ENCODE results near the gene TRAF3IP1. TPM values are rescaled to one million over a fixed set of nuclear protein-coding genes. Genes with fewer than 3 reads are reported as not detected.

TRAF3IP1 gene
- total RNA-seq, 1 experiment from 2014 or later = 18.6 TPM

GRCh38 chr2:238426568-238427434, 106.5 kb downstream of the TRAF3IP1 start, which contains the start of gene ASB1:
Gene ASB1 (plus strand): TSS chr2:238426927. CDS start chr2:238427071, 144 bp downstream.
- CTCF ChIA-PET = interaction anchor here (1.7 to 2.4 kb wide), 2 partner anchors 12 to 47 kb away, joined by 7 to 8 read pairs; no protein-coding TSS in a partner anchor
- Mint-ChIP-seq H3K36me3 (ENCODE audit: insufficient read depth, unreplicated experiment) (peaks cover 60% of the 10 kb centered on the region), H3K4me1 (ENCODE audit: low read depth, unreplicated experiment) (peaks cover 38% of the 10 kb centered on the region), H3K9me3 (ENCODE audit: low read depth, unreplicated experiment) (no peaks in the 10 kb centered on the region), H3K27me3 (ENCODE audit: unreplicated experiment) (no peaks in the 10 kb centered on the region), H3K27ac (ENCODE audit: unreplicated experiment) (peak within 1 kb of the TSS; percentile 91), H3K4me3 (ENCODE audit: low read depth, unreplicated experiment) (peak within 1 kb of the TSS; percentile 78)
- peak; percentile 89 for DNase-seq
- no TSS peak for BruUV-seq (replicated peaks)
- no peak for TF ChIP-seq CTCF (IDR thresholded peaks at IDR 0.05; ENCODE audit: unreplicated experiment)
- intact Hi-C loops (cut with micrococcal nuclease; ENCODE audit: unreplicated experiment) = loop anchor here (1.0 kb wide), 1 partner anchor 12 kb away; no protein-coding TSS in a partner anchor

- Mint-ChIP-seq H3K36me3 (ENCODE audit: insufficient read depth, unreplicated experiment) (peaks cover 67% of the 10 kb centered on the region), H3K9me3 (ENCODE audit: low read depth, unreplicated experiment) (no peaks in the 10 kb centered on the region), H3K4me3 (ENCODE audit: low read depth, unreplicated experiment) (peak overlapping the region; percentile 78), H3K27ac (ENCODE audit: unreplicated experiment) (peak overlapping the region; percentile 91), H3K27me3 (ENCODE audit: unreplicated experiment) (no peaks in the 10 kb centered on the region), H3K4me1 (ENCODE audit: low read depth, unreplicated experiment) (peaks cover 40% of the 10 kb centered on the region)
- TF ChIP-seq CTCF (IDR thresholded peaks at IDR 0.05; ENCODE audit: unreplicated experiment) = no peak
- intact Hi-C loops (cut with micrococcal nuclease; ENCODE audit: unreplicated experiment) = no loop called here
- TSS peak; percentile 56 for BruUV-seq (replicated peaks)
- CTCF ChIA-PET = interaction anchor here (1.7 to 2.4 kb wide), 2 partner anchors 11 to 48 kb away, joined by 7 to 8 read pairs; no protein-coding TSS in a partner anchor
- no peak for DNase-seq
Measured at GRCh38 chr2:238427435-238428162, 107.3 kb downstream of the TRAF3IP1 start.

- TF ChIP-seq CTCF (IDR thresholded peaks at IDR 0.05; ENCODE audit: unreplicated experiment) = no peak
- Mint-ChIP-seq H3K36me3 (ENCODE audit: insufficient read depth, unreplicated experiment) (peaks cover 78% of the 10 kb centered on the region), H3K9me3 (ENCODE audit: low read depth, unreplicated experiment) (no peaks in the 10 kb centered on the region), H3K4me1 (ENCODE audit: low read depth, unreplicated experiment) (peaks cover 49% of the 10 kb centered on the region), H3K27ac (ENCODE audit: unreplicated experiment) (peak overlapping the region; percentile 91), H3K4me3 (ENCODE audit: low read depth, unreplicated experiment) (peak overlapping the region; percentile 78), H3K27me3 (ENCODE audit: unreplicated experiment) (no peaks in the 10 kb centered on the region)
- CTCF ChIA-PET = interaction anchor here (2.4 kb wide), 1 partner anchor 10 kb away, joined by 8 read pairs; no protein-coding TSS in a partner anchor
- DNase-seq = peak; percentile 33
- no TSS peak for BruUV-seq (replicated peaks)
- intact Hi-C loops (cut with micrococcal nuclease; ENCODE audit: unreplicated experiment) = no loop called here
Measured at GRCh38 chr2:238428866-238429265, 108.5 kb downstream of the TRAF3IP1 start.

GRCh38 chr2:238430781-238431180, 110.5 kb downstream of the TRAF3IP1 start:
- DNase-seq = no peak
- Mint-ChIP-seq H3K9me3 (ENCODE audit: low read depth, unreplicated experiment) (no peaks in the 10 kb centered on the region), H3K36me3 (ENCODE audit: insufficient read depth, unreplicated experiment) (peaks cover 94% of the 10 kb centered on the region), H3K4me3 (ENCODE audit: low read depth, unreplicated experiment) (peak overlapping the region; percentile 78), H3K4me1 (ENCODE audit: low read depth, unreplicated experiment) (peaks cover 56% of the 10 kb centered on the region), H3K27me3 (ENCODE audit: unreplicated experiment) (no peaks in the 10 kb centered on the region), H3K27ac (ENCODE audit: unreplicated experiment) (peak overlapping the region; percentile 92)
- BruUV-seq (replicated peaks) = no TSS peak
- TF ChIP-seq CTCF (IDR thresholded peaks at IDR 0.05; ENCODE audit: unreplicated experiment) = no peak
- intact Hi-C loops (cut with micrococcal nuclease; ENCODE audit: unreplicated experiment) = loop anchor here (5.0 kb wide), 1 partner anchor 53 kb away; no protein-coding TSS in a partner anchor
- CTCF ChIA-PET = no interaction called here

Measured in Calu3 (cell line).